GM21786 (cell line): Measurements from ENCODE around the gene RGS4.

Source experiments
- ATAC-seq: cut with Tn5 transposase; IDR thresholded peaks from one replicate; pipeline ENCODE4 v1.9.1; 2021; ENCODE audit not compliant: unreplicated experiment

Gene RGS4

DNA sequence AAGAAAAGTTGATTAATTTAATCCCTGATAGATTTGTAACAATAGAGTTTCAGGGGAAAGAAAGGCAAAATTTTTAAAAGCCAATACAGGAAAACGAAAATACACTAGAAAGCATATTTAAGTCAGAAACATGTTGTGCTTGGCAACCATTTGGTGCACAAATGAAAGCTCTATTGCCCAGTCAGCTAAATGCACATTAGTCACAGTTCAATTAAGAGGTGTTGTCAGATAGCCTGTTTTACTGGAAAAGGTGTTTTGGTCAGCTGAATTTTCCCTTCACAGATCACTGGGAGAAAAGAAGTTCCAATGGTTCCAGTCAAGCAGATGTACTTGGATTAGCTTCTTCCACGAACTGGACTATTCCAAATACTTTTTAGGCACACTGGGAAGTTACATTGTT is 25.4 kb downstream of the RGS4 start:
- no peak for ATAC-seq

DNA sequence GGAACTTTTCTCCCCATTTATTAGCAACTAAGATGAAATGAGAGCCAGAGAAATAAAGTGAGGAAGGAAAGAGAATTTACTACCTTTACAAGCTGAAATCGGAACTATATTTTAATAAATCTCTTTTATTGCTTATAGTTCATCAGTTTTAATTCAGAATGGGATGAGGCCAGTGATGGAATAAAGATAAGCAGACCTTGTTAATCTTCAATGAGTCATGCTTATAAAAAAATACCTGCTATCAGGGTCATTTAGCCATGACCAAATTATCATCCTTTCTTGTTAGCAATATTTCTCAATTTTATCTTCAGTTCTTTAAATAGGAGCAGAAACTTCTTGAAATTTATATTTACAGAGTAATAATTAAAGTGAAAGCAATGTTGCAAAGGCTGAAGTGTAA is 26.1 kb downstream of the RGS4 start:
- ATAC-seq, result no peak

DNA sequence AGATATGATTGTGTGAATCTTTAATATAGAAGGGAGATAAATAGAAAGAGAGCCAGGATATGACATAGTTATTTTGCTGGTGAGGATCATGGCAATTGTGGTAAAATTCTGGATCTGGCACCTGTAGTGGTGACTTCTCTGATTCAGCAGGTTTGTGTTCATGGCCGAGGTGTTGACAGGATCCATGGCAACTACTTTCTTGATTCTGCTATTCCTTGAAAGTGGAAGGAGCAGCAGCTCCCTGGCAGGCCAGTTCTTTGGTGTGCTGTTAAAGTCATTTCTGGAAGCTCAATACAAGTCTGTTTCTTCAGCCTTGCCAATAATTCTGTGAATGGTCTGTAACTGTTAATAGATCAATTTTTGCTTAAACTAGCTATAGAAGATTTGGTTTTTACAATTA is 33.4 kb downstream of the RGS4 start:
- no peak for ATAC-seq

DNA sequence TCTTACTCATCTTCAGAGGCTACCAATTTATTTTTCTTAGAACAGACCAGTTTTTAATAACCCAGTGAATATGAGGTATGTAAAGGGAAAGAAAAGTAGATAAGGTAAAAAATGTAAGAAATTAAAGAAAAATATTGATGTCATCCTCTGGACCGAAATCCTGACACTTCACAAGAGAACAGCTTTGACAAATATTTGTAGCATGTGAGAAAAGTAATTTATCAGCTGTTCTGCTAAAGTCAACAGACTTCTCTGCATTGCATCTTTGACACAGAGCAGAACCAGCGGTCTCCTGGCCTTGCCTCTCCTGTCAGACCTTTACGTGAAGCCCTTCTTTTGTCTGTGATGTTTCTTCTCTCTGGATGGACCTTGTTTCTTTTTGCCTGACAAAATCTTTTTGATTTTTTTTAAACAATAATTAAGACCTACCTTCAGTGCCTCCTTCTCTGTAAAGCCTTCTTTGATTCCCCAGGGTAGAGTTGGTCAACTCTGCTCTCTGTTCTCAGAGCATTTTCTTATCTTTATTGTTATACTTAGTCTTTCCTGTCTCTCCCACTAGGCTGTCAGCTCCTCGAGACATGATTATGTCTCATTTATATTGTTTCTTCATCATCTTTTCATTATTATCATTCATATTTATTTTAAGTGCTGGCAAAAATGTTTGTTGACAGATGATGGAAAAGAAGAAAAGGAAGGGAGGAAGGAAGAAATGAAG is 35.4 kb downstream of the RGS4 start:
- ATAC-seq, result no peak

DNA sequence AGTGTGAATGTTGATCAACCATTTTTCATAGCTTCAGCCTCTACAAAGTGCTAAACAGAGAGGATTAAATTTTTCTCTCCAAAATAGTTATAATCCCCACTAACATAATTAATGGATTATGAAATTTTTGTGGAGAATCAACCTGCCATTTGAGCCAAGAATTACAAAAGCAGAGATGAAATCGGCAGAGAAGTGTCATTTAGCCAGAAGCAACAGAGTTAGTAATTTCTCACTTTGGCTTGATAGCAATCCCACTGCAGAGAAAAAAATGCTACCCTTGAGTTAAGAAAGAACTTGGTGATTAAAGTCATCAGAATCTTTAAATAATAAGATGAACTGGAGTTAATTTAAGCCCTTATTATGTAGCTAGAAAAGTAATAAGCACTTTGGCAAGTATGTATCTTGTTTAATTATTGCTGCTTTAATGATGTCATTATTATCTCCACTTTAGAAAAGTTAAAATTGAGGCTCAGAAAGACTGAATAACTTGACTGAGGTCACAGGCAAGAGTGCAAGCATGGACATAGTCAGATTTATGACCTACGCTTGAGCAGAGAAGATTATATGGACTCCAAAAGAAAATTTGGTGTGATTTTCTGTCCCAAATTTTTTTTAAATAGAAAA is 37.3 kb downstream of the RGS4 start:
- ATAC-seq, result no peak

DNA sequence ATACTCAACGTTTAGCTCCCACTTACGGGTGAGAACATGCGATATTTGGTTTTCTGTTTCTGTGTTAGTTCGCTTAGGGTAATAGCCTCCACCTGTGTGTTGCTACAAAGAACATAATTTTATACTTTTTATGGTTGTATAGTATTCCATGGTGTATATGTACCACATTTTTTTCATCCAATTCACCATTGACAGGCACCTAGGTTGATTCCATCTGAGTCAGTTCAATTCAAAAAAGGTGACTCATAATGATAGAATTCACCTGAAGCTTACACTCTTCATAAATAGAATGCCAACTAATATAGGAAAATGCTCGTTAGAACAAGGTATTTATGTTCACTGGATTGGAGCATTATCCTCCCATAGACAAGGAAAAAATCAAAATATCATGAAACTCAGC is 38.5 kb downstream of the RGS4 start:
- ATAC-seq, result no peak

DNA sequence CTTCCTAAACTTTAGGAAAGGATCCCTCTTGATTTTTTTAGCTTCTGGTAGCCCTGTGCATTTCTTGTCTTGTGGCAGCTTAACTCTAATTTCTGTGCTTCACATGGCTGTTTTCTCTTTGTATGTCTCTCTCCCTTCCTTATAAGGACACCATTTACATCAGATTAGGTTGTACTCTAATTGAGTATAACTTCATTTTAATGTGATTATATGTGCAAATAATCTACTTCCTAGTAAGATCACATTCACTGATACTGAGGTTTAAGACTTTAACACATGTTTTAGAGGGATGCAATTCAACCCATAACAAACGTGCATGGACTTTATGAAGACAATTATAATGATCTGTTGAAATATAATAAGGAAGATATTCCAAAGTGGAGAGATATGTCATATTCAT is 46.7 kb downstream of the RGS4 start:
- ATAC-seq, result no peak

DNA sequence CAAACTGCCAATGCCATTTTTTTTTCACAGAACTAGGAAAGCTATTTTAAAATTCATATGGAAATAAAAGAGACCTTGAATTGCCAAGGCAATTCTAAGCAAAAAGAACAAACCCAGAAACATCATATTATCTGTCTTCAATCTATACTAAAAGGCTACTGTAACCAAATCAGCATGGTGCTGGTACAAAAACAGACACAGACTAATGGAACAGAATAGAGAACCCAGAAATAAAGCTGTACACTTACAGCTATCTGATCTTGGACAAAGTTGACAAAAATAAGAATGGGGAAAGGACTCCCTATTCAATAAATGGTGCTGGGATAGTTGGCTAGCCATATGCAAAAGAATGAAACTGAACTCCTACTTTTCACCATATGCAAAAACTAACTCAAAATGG is 50.5 kb downstream of the RGS4 start:
- no peak for ATAC-seq

DNA sequence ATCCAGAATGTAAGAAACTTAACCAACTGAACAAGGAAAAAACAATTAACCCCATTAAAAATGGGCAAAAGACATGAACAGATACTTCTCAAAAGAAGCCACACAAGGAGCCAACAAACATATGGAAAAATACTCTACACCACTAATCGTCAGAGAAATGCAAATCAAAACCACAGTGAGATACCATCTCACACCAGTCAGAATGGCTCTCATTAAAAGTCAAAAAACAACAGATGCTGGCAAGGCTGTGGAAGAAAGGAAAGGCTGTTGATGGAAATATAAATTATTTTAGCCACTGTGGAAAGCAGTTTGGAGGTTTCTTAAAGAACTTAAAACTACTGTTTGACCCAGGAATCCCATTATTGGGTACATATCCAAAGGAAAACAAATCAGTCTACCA is 51.2 kb downstream of the RGS4 start:
- no peak for ATAC-seq

DNA sequence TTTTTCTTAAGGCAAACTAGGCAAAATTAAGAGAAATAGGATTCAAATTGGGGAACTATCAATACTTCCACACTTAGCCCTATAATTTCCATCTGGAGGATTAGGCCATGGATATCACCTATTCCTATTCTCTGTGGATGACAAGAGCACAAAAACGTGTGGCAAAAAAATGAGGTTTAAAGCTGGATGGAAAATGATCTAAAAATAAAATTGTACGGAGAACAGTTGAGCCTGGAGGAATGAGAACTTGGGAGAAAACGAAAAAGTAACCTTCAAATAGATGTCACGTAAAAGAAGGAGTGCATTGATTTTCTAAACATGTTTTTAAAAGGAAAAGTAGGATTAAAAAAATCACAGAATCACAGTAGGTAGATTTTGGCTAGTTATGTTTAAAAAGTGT is 55.7 kb downstream of the RGS4 start:
- no peak for ATAC-seq
